Measurements from ENCODE around the gene KIF13A. TPM values are rescaled to one million over a fixed set of nuclear protein-coding genes. Genes with fewer than 3 reads are reported as not detected.

Gene KIF13A
- total and polyA plus RNA-seq, 2 experiments from 2014 or later, result 8.4 to 28.2 TPM

DNA sequence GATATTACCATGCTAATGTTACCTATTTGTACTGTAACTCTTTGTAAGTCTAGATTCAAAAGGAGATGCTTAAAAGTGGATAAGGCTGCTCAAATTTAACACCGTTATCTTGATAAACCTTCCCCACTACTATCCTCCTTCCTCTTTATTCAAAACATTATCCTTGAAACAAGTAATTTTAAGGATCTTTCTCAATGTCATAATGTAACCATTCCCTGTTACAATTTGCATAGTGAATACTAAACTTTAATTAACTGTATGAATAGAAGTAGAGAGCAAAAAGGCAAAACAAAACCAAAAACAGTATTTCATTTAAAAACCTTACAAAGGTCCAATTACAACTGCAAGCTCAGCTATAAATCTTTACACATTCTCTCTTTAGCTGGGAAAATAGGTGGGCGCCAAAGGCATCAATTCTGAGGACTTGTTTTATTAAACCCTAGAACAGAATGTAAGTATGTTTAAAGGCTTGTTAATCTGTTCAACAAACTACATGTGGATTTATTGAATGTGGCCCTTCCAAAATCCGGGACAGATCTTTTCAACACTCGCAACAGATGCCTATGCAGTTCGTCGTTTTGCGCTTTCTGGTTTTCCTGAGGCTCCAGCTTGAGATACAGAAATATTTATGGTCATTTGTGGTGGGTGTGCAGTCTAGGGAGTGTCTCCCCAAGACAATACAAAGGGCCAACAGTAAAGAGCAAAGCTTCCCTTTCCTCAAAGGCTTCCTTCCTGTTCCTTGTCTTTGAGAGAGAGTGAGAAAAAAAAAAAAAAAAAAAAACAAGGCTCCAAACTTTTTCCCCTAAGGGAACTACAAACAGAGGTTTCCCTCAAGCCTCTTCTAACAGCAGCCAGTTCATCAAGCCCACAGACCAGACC is 15.1 kb downstream of the KIF13A start (continued):
- TF ChIP-seq ZNF462 (CRISPR knock-in tag; IDR thresholded peaks at IDR 0.05) (no peak), POLR2AphosphoS5 (IDR thresholded peaks at IDR 0.05; ENCODE audit: low read depth) (no peak), ZNF331 (CRISPR knock-in tag; IDR thresholded peaks at IDR 0.05; ENCODE audit: low read depth) (no peak)

DNA sequence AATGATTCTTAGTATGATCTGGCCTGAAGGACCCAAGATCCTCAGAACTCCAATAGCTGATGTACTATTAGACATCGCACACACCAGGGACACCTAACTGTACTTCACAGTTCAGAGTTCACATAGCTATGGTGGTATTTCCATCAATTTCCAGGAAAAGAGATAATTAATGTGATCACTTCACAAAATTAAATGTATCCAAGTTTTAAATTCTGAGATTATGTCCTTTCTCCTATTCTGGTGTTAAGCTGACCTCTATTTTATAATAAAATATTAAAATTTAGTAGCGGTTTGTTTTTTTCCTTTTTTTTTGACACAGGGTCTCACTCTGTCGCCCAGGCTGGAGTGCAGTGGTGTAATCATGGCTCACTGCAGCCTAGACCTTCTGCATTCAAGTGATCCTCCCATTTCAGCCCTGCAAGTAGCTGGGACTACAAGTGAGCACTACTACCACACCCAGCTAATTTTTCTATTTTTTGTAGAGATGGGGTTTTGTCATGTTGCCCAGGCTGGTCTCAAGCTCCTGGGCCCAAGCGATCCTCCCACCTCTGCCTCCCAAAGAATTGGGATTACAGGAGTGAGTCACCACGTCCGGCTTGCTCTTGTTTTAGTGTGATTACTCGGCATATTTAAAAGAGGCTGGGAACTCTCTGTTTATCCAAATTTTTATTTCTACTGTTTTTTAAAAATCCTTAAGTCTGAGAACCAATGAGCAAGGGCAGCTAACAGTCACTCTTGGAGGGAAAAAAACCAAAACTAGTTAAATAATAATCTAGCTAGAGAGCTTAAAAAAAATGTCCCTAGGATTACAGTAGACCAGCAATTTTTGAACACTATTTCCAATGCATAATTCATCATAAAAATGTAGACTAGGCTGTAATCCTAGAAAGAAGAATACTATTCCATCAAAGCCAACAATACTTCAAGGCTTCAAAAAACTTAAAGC is 16.0 kb downstream of the KIF13A start:
- peaks cover 93% of the 10 kb centered on the region for H3K79me2 ChIP-seq (replicated peaks; ENCODE audit: insufficient read depth)
- no peaks in the 10 kb centered on the region for H3K27me3 Mint-ChIP-seq (ENCODE audit: insufficient read depth, low read depth, poor library complexity)
- no peak overlapping the region for H3K4me3 Mint-ChIP-seq
- peaks cover 37% of the 10 kb centered on the region for H3K4me1 Mint-ChIP-seq
- no peaks in the 10 kb centered on the region for H3K9me3 Mint-ChIP-seq
- H3K4me3 ChIP-seq, result no peak overlapping the region
- no peaks in the 10 kb centered on the region for H3F3A ChIP-seq (replicated peaks; ENCODE audit: low read depth)
- peak overlapping the region; percentile 81 for H3K27ac Mint-ChIP-seq
- no peak overlapping the region for H2AFZ ChIP-seq
- no peaks in the 10 kb centered on the region for H3K27me3 ChIP-seq (ENCODE audit: insufficient read depth)
- peaks cover 30% of the 10 kb centered on the region for H3K4me1 ChIP-seq (ENCODE audit: insufficient read depth)
- H3K4me2 ChIP-seq, result no peak overlapping the region
- no peak overlapping the region for H3K27ac ChIP-seq (ENCODE audit: low read depth)
- H4K20me1 ChIP-seq (replicated peaks; ENCODE audit: insufficient read depth), result peaks cover 13% of the 10 kb centered on the region
- H3K9me2 ChIP-seq (ENCODE audit: insufficient read depth), result no peaks in the 10 kb centered on the region
- no peaks in the 10 kb centered on the region for H3K36me3 Mint-ChIP-seq (ENCODE audit: low read depth)
- H3K36me3 ChIP-seq (ENCODE audit: insufficient read depth), result no peaks in the 10 kb centered on the region
- no peak for DNase-seq (ENCODE audit: low spot score)
- no peak for ATAC-seq
- no peak for TF ChIP-seq ZNF462 (CRISPR knock-in tag; IDR thresholded peaks at IDR 0.05)
- TF ChIP-seq EZH2phosphoT487 (IDR thresholded peaks at IDR 0.05; ENCODE audit: unreplicated experiment), result no peak
- TF ChIP-seq ZNF114 (CRISPR knock-in tag; IDR thresholded peaks at IDR 0.05), result no peak
- TF ChIP-seq POLR2AphosphoS5 (IDR thresholded peaks at IDR 0.05; ENCODE audit: low read depth), result no peak
- no peak for TF ChIP-seq EZH2 (IDR thresholded peaks at IDR 0.05; ENCODE audit: low read depth, unreplicated experiment)

All from GM23338 (cell line).